B cell (primary cell): ENCODE results near the gene GPR151.

ENCODE experiments used
- EZH2 ChIP-seq: IDR thresholded peaks from 2 replicates; pipeline ENCODE4 v1.6.1; 2012; ENCODE audit warnings: borderline replicate concordance, low read depth, mild to moderate bottlenecking, moderate library complexity, low read length; ENCODE audit not compliant: insufficient read depth, poor library complexity, severe bottlenecking
- TF ChIP-seq, protein P1 (sequence below): fragments of 200-600 bp; IDR thresholded peaks from one replicate; pipeline ENCODE4 v1.8.0; 2022; ENCODE audit warnings: antibody characterized with exemption, mild to moderate bottlenecking

- TF ChIP-seq, protein P1, sequence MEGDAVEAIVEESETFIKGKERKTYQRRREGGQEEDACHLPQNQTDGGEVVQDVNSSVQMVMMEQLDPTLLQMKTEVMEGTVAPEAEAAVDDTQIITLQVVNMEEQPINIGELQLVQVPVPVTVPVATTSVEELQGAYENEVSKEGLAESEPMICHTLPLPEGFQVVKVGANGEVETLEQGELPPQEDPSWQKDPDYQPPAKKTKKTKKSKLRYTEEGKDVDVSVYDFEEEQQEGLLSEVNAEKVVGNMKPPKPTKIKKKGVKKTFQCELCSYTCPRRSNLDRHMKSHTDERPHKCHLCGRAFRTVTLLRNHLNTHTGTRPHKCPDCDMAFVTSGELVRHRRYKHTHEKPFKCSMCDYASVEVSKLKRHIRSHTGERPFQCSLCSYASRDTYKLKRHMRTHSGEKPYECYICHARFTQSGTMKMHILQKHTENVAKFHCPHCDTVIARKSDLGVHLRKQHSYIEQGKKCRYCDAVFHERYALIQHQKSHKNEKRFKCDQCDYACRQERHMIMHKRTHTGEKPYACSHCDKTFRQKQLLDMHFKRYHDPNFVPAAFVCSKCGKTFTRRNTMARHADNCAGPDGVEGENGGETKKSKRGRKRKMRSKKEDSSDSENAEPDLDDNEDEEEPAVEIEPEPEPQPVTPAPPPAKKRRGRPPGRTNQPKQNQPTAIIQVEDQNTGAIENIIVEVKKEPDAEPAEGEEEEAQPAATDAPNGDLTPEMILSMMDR: no peak
- no peak for TF ChIP-seq EZH2
Measured at GRCh38 chr5:146499680-146500079, 16.3 kb downstream of the GPR151 start.
